Measurements from ENCODE around the gene EGLN3.

DNA sequence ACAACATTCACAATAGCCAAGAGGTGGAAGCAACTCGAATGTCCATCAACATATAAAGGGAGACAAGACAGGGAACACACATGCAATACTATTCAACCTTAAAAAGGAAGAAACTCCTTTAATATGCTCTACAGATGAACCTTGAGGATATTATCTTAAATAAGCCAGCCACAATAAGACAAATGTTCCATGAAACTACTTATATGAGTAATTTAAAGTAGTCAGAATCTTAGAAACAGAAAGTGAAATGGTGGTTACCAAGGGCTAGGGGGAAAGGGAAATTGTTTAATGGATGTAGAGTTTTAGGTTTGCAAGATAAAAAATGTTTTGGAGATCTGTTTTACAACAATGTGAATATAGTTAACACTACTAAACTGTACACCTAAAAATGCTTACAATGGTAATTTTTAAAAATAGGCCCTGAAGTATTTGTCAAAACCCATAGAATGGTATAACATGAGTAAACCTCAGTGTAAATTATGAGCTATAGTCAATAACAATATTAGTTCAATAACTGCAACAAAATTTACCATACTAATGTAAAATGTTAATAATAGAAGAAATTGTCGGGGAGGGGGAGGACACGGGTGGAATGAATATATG lies 71.1 kb downstream of the EGLN3 start:
- TF ChIP-seq, protein P1, sequence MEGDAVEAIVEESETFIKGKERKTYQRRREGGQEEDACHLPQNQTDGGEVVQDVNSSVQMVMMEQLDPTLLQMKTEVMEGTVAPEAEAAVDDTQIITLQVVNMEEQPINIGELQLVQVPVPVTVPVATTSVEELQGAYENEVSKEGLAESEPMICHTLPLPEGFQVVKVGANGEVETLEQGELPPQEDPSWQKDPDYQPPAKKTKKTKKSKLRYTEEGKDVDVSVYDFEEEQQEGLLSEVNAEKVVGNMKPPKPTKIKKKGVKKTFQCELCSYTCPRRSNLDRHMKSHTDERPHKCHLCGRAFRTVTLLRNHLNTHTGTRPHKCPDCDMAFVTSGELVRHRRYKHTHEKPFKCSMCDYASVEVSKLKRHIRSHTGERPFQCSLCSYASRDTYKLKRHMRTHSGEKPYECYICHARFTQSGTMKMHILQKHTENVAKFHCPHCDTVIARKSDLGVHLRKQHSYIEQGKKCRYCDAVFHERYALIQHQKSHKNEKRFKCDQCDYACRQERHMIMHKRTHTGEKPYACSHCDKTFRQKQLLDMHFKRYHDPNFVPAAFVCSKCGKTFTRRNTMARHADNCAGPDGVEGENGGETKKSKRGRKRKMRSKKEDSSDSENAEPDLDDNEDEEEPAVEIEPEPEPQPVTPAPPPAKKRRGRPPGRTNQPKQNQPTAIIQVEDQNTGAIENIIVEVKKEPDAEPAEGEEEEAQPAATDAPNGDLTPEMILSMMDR (IDR thresholded peaks at IDR 0.05): no peak
- no peak for TF ChIP-seq POLR2A (IDR thresholded peaks at IDR 0.05)
